Measurements from ENCODE around the gene ANKS1A. TPM values are rescaled to one million over a fixed set of nuclear protein-coding genes. Genes with fewer than 3 reads are reported as not detected.

Gene ANKS1A
- polyA plus RNA-seq, 2 of the 4 experiments (the other 2 are of a cell fraction), result 3.6 to 5.9 TPM

GRCh38 chr6:35014786-35015185 is 125.7 kb downstream of the ANKS1A start:
- FAIRE-seq, result no peak
- no peak for DNase-seq (ENCODE audit: low read depth in 1 of 2, low spot score in 1 of 2)
- Histone ChIP-seq H3K4me1 (peaks cover 3% of the 10 kb centered on the region; the same call in 1 of the 3 replicates), H3K4me2 (no peak overlapping the region), H3K9me3 (no peaks in the 10 kb centered on the region), H3K27ac (no peak overlapping the region), H3K4me3 (no peak overlapping the region)
- WGBS (ENCODE audit: missing lambda C conversion rate), result 71% methylated on average over 3 of the region's 3 CpGs
- no peak for TF ChIP-seq FOXS1 (CRISPR knock-in tag; IDR thresholded peaks at IDR 0.05)
- no peak for TF ChIP-seq CBX8 (IDR thresholded peaks at IDR 0.05)
- peak in 1 of 2 experiments; percentile 47; a peak in 3 of 6 replicates for ATAC-seq
- ChIA-PET CTCF (interaction anchor here (1.0 to 1.3 kb wide), 3 partner anchors 16 to 125 kb away, joined by 3 read pairs; no protein-coding TSS in a partner anchor), POLR2A (interaction anchor here (1.3 kb wide), 1 partner anchor 126 kb away, joined by 4 read pairs; the partner anchor contains the start of gene TAF11)

- no peak for DNase-seq (ENCODE audit: low read depth in 1 of 2, low spot score in 1 of 2)
- ATAC-seq, result no peak
- ChIA-PET POLR2A (interaction anchor here (1.3 kb wide), 1 partner anchor 127 kb away, joined by 4 read pairs; the partner anchor contains the start of gene TAF11), CTCF (interaction anchor here (1.0 to 1.7 kb wide), 3 partner anchors 12 to 124 kb away, joined by 3 to 7 read pairs (median 3); no protein-coding TSS in a partner anchor)
- Histone ChIP-seq H3K27ac (no peak overlapping the region), H3K9me3 (no peaks in the 10 kb centered on the region), H3K4me1 (peaks cover 3% of the 10 kb centered on the region; the same call in 1 of the 3 replicates), H3K4me2 (no peak overlapping the region), H3K4me3 (no peak overlapping the region)
- no peak for TF ChIP-seq FOSB (CRISPR knock-in tag; IDR thresholded peaks at IDR 0.05)
- TF ChIP-seq NR3C1 (IDR thresholded peaks at IDR 0.05), result no peak
- no peak for TF ChIP-seq ZC3H11A (IDR thresholded peaks at IDR 0.05)
- no peak for TF ChIP-seq MAX (IDR thresholded peaks at IDR 0.05)
- TF ChIP-seq ESRRA (IDR thresholded peaks at IDR 0.05; ENCODE audit: borderline replicate concordance, low read length), result no peak
- no peak for TF ChIP-seq CHD4 (IDR thresholded peaks at IDR 0.05; ENCODE audit: borderline replicate concordance)
- no peak for TF ChIP-seq RNF2 (IDR thresholded peaks at IDR 0.05; ENCODE audit: borderline replicate concordance, low read depth)
- no peak for FAIRE-seq
- 90% methylated on average over 4 of the region's 4 CpGs for WGBS (ENCODE audit: missing lambda C conversion rate)
Measured at GRCh38 chr6:35015476-35015875, 126.4 kb downstream of the ANKS1A start.

- POLR2A ChIA-PET, result no interaction called here
- Histone ChIP-seq H3K27ac (no peak overlapping the region), H3K4me2 (no peak overlapping the region), H3K4me1 (peaks cover 3% of the 10 kb centered on the region; the same call in 1 of the 3 replicates), H3K9me3 (no peaks in the 10 kb centered on the region), H3K4me3 (no peak overlapping the region)
- CTCF ChIA-PET, result interaction anchor here (1.0 to 1.7 kb wide), 2 partner anchors 11 to 29 kb away, joined by 3 to 7 read pairs; no protein-coding TSS in a partner anchor
- FAIRE-seq (no peak), DNase-seq (ENCODE audit: low read depth in 1 of 2, low spot score in 1 of 2) (no peak), ATAC-seq (no peak; a peak in 1 of 6 replicates)
- TF ChIP-seq RCOR1 (IDR thresholded peaks at IDR 0.05; ENCODE audit: low read depth, low read length) (no peak), CHD2 (IDR thresholded peaks at IDR 0.05; ENCODE audit: low read length, partially characterized antibody) (no peak), EP300 (IDR thresholded peaks at IDR 0.05) (no peak), BCL3 (IDR thresholded peaks at IDR 0.05) (no peak), NR3C1 (IDR thresholded peaks at IDR 0.05) (no peak), KDM1A (IDR thresholded peaks at IDR 0.05; ENCODE audit: low read depth) (no peak), CHD4 (IDR thresholded peaks at IDR 0.05; ENCODE audit: borderline replicate concordance) (no peak), MAZ (IDR thresholded peaks at IDR 0.05; ENCODE audit: borderline replicate concordance, low read depth, low read length) (no peak), NPAS2 (CRISPR knock-in tag; IDR thresholded peaks at IDR 0.05; ENCODE audit: borderline replicate concordance) (no peak), MAFK (IDR thresholded peaks at IDR 0.05; ENCODE audit: partially characterized antibody) (no peak), POLR2AphosphoS2 (conservative IDR thresholded peaks at IDR 0.05; ENCODE audit: low read length) (no peak), CTCF (IDR thresholded peaks at IDR 0.05) (no peak)
- 0% methylated on average over 1 of the region's 1 CpG for WGBS (ENCODE audit: missing lambda C conversion rate)
Measured at GRCh38 chr6:35015996-35016395, 126.9 kb downstream of the ANKS1A start.

Measured in A549 (cell line).